OCI-LY7 (cell line): ENCODE data around the gene TRPM7. TPM values are rescaled to one million over a fixed set of nuclear protein-coding genes. Genes with fewer than 3 reads are reported as not detected.

Experiments
- BruUV-seq: library from RNA; stranded (reverse); fragments of 400-500 nt; replicated peaks from 2 replicates; lab custom pipeline; 2021; lab: Mats Ljungman, UMichigan
- CTCF ChIA-PET: fragments of 300-600 bp; sonication (Branson Sonifier 250); formaldehyde crosslinking; loops from one replicate; lab custom pipeline; 2022; ENCODE audit warnings: antibody characterized with exemption; ENCODE audit not compliant: unreplicated experiment; lab: Charles Lee
- POLR2A ChIA-PET: fragments of 300-600 bp; sonication (Branson Sonifier 250); formaldehyde crosslinking; loops from one replicate; lab custom pipeline; 2022; ENCODE audit warnings: antibody characterized with exemption; lab: Charles Lee
- DNase-seq: peaks from one replicate; pipeline ENCODE4 v3.0.0-alpha.2; 2015; ENCODE audit warnings: low spot score
- H2AFZ ChIP-seq: fragments of 200-600 bp; sonication (generic), shearing (Covaris generic); 2 replicates; pipeline ENCODE4 v1.6.1; 2014; ENCODE audit warnings: mild to moderate bottlenecking, antibody characterized with exemption, low read length, moderate library complexity
- H3K27ac ChIP-seq: fragments of 200-600 bp; sonication (generic); 2 replicates; pipeline ENCODE4 v1.5.1; 2014; ENCODE audit warnings: mixed run types, low read depth, mild to moderate bottlenecking, moderate library complexity, low read length, inconsistent platforms; ENCODE audit not compliant: poor library complexity, severe bottlenecking
- H3K36me3 ChIP-seq: fragments of 200-600 bp; sonication (generic); 2 replicates; pipeline ENCODE4 v1.6.1; 2014; ENCODE audit warnings: mild to moderate bottlenecking, antibody characterized with exemption, low read length, moderate library complexity, mixed read lengths; ENCODE audit not compliant: insufficient read depth
- H3K4me1 ChIP-seq: fragments of 200-600 bp; sonication (generic); 2 replicates; pipeline ENCODE4 v1.5.1; 2014; ENCODE audit warnings: mild to moderate bottlenecking, low read length; ENCODE audit not compliant: insufficient read depth, poor library complexity, severe bottlenecking
- H3K4me2 ChIP-seq: fragments of 200-600 bp; sonication (generic); 2 replicates; pipeline ENCODE4 v1.6.1; 2014; ENCODE audit warnings: mild to moderate bottlenecking, low read length
- H3K4me3 ChIP-seq: fragments of 200-600 bp; sonication (generic); 2 replicates; pipeline ENCODE4 v1.5.1; 2014; ENCODE audit warnings: mild to moderate bottlenecking, low read depth, low read length; ENCODE audit not compliant: poor library complexity, severe bottlenecking
- H3K79me2 ChIP-seq: fragments of 200-600 bp; sonication (generic); 2 replicates; pipeline ENCODE4 v1.6.1; 2016; ENCODE audit warnings: low read depth, mild to moderate bottlenecking, low read length, moderate library complexity, mixed read lengths; ENCODE audit not compliant: insufficient read depth
- H3K9me2 ChIP-seq: fragments of 200-600 bp; sonication (generic); 2 replicates; pipeline ENCODE4 v1.6.1; 2016; ENCODE audit warnings: mild to moderate bottlenecking, low read length, mixed read lengths; ENCODE audit not compliant: insufficient read depth
- H3K9me3 ChIP-seq: fragments of 200-600 bp; sonication (generic); 2 replicates; pipeline ENCODE4 v1.6.1; 2014; ENCODE audit warnings: mild to moderate bottlenecking, mixed run types, low read length, mixed read lengths
- H4K20me1 ChIP-seq: fragments of 200-600 bp; sonication (generic); 2 replicates; pipeline ENCODE4 v1.6.1; 2014; ENCODE audit warnings: mild to moderate bottlenecking, antibody characterized with exemption, low read length, moderate library complexity, mixed read lengths; ENCODE audit not compliant: insufficient read depth
- CTCF ChIP-seq: fragments of 200-600 bp; sonication (generic); conservative IDR thresholded peaks from 2 replicates; pipeline ENCODE4 v1.5.1; 2014; ENCODE audit warnings: mild to moderate bottlenecking, antibody characterized with exemption, low read length, moderate library complexity, mixed read lengths
- EZH2phosphoT487 ChIP-seq: fragments of 200-600 bp; sonication (generic); IDR thresholded peaks from 2 replicates; pipeline ENCODE4 v1.6.1; 2018; ENCODE audit warnings: low read depth, borderline replicate concordance, mild to moderate bottlenecking, mixed run types, antibody characterized with exemption, low read length, moderate library complexity, mixed read lengths
- intact Hi-C: fragments of 100-400 bp; cut with micrococcal nuclease; formaldehyde crosslinking; loops from one replicate; pipeline ENCODE4 v1.10.0; 2022; ENCODE audit not compliant: unreplicated experiment
- total RNA-seq, 2 experiments: library from RNA; depleted of rRNA in 1 of 2; stranded (reverse); fragments of >200 nt in 1 of 2; shearing (Covaris generic) in 1 of 2; gene quantifications; 2 replicates each; pipeline ENCODE4 v1.2.3, GENCODE V29; 2014 to 2022

The TRPM7 gene
- total RNA-seq, 2 experiments from 2014 or later, result 50.0 to 64.0 TPM

- no peak overlapping the region for H2AFZ ChIP-seq
- no peaks in the 10 kb centered on the region for H3K4me1 ChIP-seq
- no peak overlapping the region for H3K4me2 ChIP-seq
- intact Hi-C loops, result no loop called here
- no TSS peak for BruUV-seq
- no peak overlapping the region for H3K4me3 ChIP-seq
- CTCF ChIA-PET, result no interaction called here
- H4K20me1 ChIP-seq, result no peaks in the 10 kb centered on the region
- POLR2A ChIA-PET, result interaction anchor here (0.6 to 0.7 kb wide), 3 partner anchors 61 to 243 kb away, joined by 3 read pairs; no protein-coding TSS in a partner anchor
- no peak overlapping the region for H3K27ac ChIP-seq
- H3K36me3 ChIP-seq, result peaks cover 95% of the 10 kb centered on the region
- H3K79me2 ChIP-seq, result peaks cover 5% of the 10 kb centered on the region; the same call in 1 of the 2 replicates
- TF ChIP-seq EZH2phosphoT487, result no peak
- no peak for TF ChIP-seq CTCF
- no peaks in the 10 kb centered on the region for H3K9me3 ChIP-seq
- no peak for DNase-seq
- H3K9me2 ChIP-seq, result no peaks in the 10 kb centered on the region
Measured at GRCh38 chr15:50653156-50653743, 33.3 kb downstream of the TRPM7 start.

- Histone ChIP-seq H3K4me1 (no peaks in the 10 kb centered on the region), H3K9me3 (no peaks in the 10 kb centered on the region), H3K36me3 (peaks cover 94% of the 10 kb centered on the region), H3K4me3 (no peak overlapping the region), H3K9me2 (no peaks in the 10 kb centered on the region), H3K4me2 (no peak overlapping the region), H2AFZ (no peak overlapping the region), H3K79me2 (peaks cover 8% of the 10 kb centered on the region; the same call in 1 of the 2 replicates), H4K20me1 (no peaks in the 10 kb centered on the region), H3K27ac (no peak overlapping the region)
- BruUV-seq, result no TSS peak
- TF ChIP-seq CTCF, result no peak
- no peak for TF ChIP-seq EZH2phosphoT487
- ChIA-PET CTCF (no interaction called here), POLR2A (interaction anchor here (0.6 to 0.7 kb wide), 2 partner anchors 186 to 190 kb away, joined by 3 to 4 read pairs; no protein-coding TSS in a partner anchor)
- intact Hi-C loops, result no loop called here
- DNase-seq, result no peak
Measured at GRCh38 chr15:50652671-50653070, 33.9 kb downstream of the TRPM7 start.

- H3K27ac ChIP-seq, result no peak overlapping the region
- DNase-seq, result no peak
- no peak overlapping the region for H3K4me3 ChIP-seq
- peaks cover 10% of the 10 kb centered on the region; the same call in 1 of the 2 replicates for H3K79me2 ChIP-seq
- 0 out of 2 replicates have a peak, but pooled peaks cover 4% of the 10 kb centered on the region for H4K20me1 ChIP-seq
- H3K9me3 ChIP-seq, result no peaks in the 10 kb centered on the region
- no peak overlapping the region for H3K4me2 ChIP-seq
- ChIA-PET CTCF (no interaction called here), POLR2A (interaction anchor here (0.6 to 0.7 kb wide), 2 partner anchors 208 to 283 kb away, joined by 3 to 9 read pairs; no protein-coding TSS in a partner anchor)
- BruUV-seq, result no TSS peak
- TF ChIP-seq EZH2phosphoT487 (no peak), CTCF (no peak)
- H3K36me3 ChIP-seq, result peaks cover 91% of the 10 kb centered on the region
- no peaks in the 10 kb centered on the region for H3K4me1 ChIP-seq
- no peak overlapping the region for H2AFZ ChIP-seq
- H3K9me2 ChIP-seq, result no peaks in the 10 kb centered on the region
- intact Hi-C loops, result no loop called here
Measured at GRCh38 chr15:50641318-50641717, 45.3 kb downstream of the TRPM7 start.
